Glutamatergic neuron (in vitro differentiated cells): ENCODE measurements around the gene P2RX1. TPM values are rescaled to one million over a fixed set of nuclear protein-coding genes. Genes with fewer than 3 reads are reported as not detected.

Experiments
- DNase-seq: peaks from one replicate; pipeline ENCODE4 v3.0.0; 2022
- H3K27ac Mint-ChIP-seq: one replicate; pipeline ENCODE4 v1.8.0; 2020; ENCODE audit warnings: mild to moderate bottlenecking, mixed read lengths, inconsistent platforms; ENCODE audit not compliant: unreplicated experiment
- H3K27me3 Mint-ChIP-seq: one replicate; pipeline ENCODE4 v1.8.0; 2020; ENCODE audit warnings: mild to moderate bottlenecking, moderate library complexity, mixed read lengths, inconsistent platforms; ENCODE audit not compliant: unreplicated experiment
- H3K36me3 Mint-ChIP-seq: one replicate; pipeline ENCODE4 v1.8.0; 2020; ENCODE audit warnings: mild to moderate bottlenecking, mixed read lengths, inconsistent platforms; ENCODE audit not compliant: unreplicated experiment
- H3K4me1 Mint-ChIP-seq: one replicate; pipeline ENCODE4 v1.8.0; 2020; ENCODE audit warnings: mild to moderate bottlenecking, low read depth, mixed read lengths, inconsistent platforms; ENCODE audit not compliant: unreplicated experiment
- H3K4me3 Mint-ChIP-seq: one replicate; pipeline ENCODE4 v1.8.0; 2020; ENCODE audit warnings: mild to moderate bottlenecking, mixed read lengths, inconsistent platforms; ENCODE audit not compliant: unreplicated experiment
- H3K9me3 Mint-ChIP-seq: one replicate; pipeline ENCODE4 v1.8.0; 2020; ENCODE audit warnings: mild to moderate bottlenecking, moderate library complexity, mixed read lengths, inconsistent platforms; ENCODE audit not compliant: unreplicated experiment
- total RNA-seq: library from RNA; stranded (reverse); fragmentation: NEBNext Ultra II Directional; extraction: Animal tissue kit (Norgen Biotek cat#: 25700); gene quantifications from one replicate; pipeline ENCODE4 v1.2.1, GENCODE V29; 2021; ENCODE audit not compliant: unreplicated experiment
- TF ChIP-seq, protein P1 (sequence below): fragments of 200-600 bp; sonication (generic); IDR thresholded peaks from one replicate; pipeline ENCODE4 v1.5.0; 2021; ENCODE audit not compliant: partially characterized antibody, unreplicated experiment

Gene P2RX1
- total RNA-seq, 1 donor from 2014 or later, result 2.1 TPM

DNA sequence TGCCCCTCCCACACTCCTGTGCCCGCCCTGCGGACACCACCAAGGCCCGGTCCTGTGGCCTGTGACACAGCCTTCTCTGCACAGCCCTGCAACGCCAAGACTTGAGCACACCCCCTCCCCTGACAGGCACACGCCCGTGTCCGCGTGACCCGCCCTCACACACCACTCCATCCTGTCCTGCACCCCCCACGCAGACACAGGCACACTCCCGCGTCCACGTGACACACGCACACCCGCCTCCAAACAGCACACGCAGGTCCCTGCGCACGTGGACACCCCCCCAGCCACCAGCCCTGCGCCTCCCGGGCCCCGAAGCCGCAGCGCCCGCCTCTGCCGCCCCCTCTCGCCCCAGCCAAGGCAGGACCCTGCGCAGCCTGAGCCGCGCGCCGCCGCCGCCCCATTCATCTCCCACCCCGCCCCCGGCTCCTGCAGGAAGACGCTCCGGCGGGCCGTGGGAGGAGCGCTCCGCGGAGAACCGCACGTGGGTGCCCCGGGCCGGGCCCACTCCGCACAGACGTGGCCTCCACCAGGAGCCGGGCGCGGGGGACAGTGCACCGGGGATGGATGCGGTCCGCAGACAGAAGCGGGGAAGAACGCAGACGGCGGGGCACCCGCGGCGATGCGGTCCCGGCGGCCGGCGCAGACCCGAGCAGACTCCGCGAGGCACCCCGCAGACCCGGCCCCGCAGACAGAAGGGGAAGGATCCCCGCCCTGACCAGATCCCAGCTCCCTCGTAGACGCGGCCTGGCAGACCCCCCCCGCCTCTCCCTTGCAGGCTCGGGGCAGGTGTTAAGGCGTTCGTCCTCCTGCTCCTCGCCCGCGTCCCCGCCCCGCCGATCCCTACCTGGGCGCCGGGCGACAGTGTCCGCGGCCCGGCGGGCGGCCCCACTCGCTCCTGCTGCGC, 23.9 kb downstream of the P2RX1 start:
- peaks cover 13% of the 10 kb centered on the region for H3K27me3 Mint-ChIP-seq
- peak; percentile 78 for DNase-seq
- peak overlapping the region; percentile 77 for H3K27ac Mint-ChIP-seq
- peak overlapping the region; percentile 90 for H3K4me3 Mint-ChIP-seq
- no peaks in the 10 kb centered on the region for H3K36me3 Mint-ChIP-seq
- TF ChIP-seq, protein P1, sequence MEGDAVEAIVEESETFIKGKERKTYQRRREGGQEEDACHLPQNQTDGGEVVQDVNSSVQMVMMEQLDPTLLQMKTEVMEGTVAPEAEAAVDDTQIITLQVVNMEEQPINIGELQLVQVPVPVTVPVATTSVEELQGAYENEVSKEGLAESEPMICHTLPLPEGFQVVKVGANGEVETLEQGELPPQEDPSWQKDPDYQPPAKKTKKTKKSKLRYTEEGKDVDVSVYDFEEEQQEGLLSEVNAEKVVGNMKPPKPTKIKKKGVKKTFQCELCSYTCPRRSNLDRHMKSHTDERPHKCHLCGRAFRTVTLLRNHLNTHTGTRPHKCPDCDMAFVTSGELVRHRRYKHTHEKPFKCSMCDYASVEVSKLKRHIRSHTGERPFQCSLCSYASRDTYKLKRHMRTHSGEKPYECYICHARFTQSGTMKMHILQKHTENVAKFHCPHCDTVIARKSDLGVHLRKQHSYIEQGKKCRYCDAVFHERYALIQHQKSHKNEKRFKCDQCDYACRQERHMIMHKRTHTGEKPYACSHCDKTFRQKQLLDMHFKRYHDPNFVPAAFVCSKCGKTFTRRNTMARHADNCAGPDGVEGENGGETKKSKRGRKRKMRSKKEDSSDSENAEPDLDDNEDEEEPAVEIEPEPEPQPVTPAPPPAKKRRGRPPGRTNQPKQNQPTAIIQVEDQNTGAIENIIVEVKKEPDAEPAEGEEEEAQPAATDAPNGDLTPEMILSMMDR, result no peak
- peaks cover 9% of the 10 kb centered on the region for H3K9me3 Mint-ChIP-seq
- H3K4me1 Mint-ChIP-seq, result peaks cover 39% of the 10 kb centered on the region

DNA sequence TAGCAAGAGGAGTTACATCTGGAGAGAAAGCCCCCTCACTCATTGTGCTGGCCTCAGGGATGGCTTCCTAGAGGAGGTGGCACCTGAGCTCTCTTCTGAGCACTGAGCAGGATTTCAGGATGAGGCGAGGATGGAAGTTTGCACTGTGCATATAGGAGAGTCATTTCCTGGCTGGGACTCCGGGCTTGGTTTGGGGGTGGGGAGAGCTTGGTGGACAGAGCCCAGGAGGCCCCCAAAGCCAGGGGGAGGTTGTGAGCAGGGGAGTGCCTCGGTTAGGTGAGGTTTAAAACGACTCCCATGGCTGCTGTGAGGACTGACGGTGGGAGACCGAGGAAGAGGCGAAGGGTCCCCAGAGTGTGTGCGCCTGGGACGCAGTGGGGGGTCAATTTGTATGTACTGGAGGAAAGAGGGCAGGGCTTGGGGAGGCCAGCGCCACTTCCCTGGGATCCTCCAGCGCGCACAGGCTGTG, 24.6 kb downstream of the P2RX1 start:
- Mint-ChIP-seq H3K4me1 (peaks cover 32% of the 10 kb centered on the region), H3K4me3 (peak overlapping the region; percentile 90), H3K27ac (peak overlapping the region; percentile 64), H3K36me3 (no peaks in the 10 kb centered on the region), H3K9me3 (peaks cover 8% of the 10 kb centered on the region), H3K27me3 (peaks cover 13% of the 10 kb centered on the region)
- TF ChIP-seq, protein P1, result no peak
- no peak for DNase-seq

DNA sequence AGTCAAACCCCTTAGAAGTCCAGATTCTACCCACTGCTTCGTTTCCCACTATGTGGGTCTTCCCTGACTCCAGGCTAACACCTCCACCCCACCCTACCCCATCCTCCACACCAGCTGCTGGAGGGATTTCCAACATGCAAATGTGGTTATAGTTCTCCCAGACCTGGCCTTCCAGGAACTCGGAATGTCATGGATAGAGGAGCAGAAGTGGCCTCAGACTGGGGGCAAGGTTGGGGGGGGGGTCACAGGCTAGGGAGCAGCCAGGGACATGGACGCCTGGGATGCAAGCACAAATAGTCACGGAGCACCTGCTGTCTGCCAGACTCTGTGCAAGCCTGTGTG, 25.4 kb downstream of the P2RX1 start:
- Mint-ChIP-seq H3K27ac (peak overlapping the region; percentile 64), H3K9me3 (peaks cover 7% of the 10 kb centered on the region), H3K4me3 (peak overlapping the region; percentile 90), H3K36me3 (no peaks in the 10 kb centered on the region), H3K27me3 (peaks cover 17% of the 10 kb centered on the region), H3K4me1 (peaks cover 31% of the 10 kb centered on the region)
- DNase-seq, result no peak
- TF ChIP-seq, protein P1, result no peak

DNA sequence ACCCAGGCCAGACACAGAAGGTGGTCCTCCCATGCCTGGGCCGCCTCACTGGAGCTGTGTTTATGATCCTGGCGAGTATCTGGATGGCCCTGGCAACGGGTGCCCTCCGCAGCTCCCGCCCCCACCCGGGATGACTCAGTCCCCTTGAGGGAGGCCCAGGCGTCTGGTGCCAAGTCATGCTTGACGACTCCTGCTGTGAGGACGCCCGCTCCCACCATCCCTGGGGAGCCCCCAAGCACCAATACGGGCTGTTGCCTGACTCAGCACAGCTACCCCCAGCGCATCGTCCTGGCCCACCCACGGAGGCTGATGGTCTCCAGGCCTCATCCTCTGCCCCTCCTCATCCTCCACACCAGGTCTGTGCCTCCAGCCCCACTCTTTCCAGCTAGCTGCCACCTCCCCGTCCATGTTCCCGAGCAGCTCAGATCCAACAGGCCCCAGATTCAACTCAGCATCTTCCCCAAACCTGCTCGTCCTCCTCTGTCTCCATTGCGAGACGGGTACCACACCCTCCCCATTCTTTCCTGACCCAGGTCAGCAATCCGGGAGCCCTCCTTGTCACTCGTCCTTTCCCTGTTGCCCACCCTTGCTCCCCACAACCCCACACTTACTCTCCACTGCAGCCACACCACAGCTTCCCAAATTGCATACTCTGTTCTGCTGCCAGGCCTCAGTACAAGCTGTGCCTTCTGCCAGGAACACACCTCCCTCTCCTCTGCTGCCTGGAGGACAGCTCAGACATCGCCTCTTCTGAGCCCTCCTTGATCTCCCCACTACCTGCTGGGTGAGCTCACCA, 26.0 kb downstream of the P2RX1 start:
- Mint-ChIP-seq H3K4me3 (peak overlapping the region; percentile 90), H3K36me3 (no peaks in the 10 kb centered on the region), H3K9me3 (peaks cover 7% of the 10 kb centered on the region), H3K27ac (peak overlapping the region; percentile 60), H3K27me3 (peaks cover 17% of the 10 kb centered on the region), H3K4me1 (peaks cover 31% of the 10 kb centered on the region)
- TF ChIP-seq, protein P1, result no peak
- peak; percentile 48 for DNase-seq
